MM.1S (cell line): ENCODE measurements around the gene UBE2L5.

ENCODE experiments used
- EZH2 ChIP-seq: fragments of 300-600 bp; sonication (generic); optimal IDR thresholded peaks from 2 replicates; pipeline ENCODE3; 2017; ENCODE audit warnings: low read depth, mild to moderate bottlenecking, antibody characterized with exemption, low read length, mixed read lengths
- TF ChIP-seq, protein P1 (sequence below): fragments of 300-600 bp; sonication (generic); IDR thresholded peaks from 2 replicates; pipeline ENCODE4 v1.5.1; 2016; ENCODE audit warnings: antibody characterized with exemption, low read length, mixed read lengths

GRCh38 chr13:30398601-30399072 is 23.7 kb upstream of the UBE2L5 start:
- TF ChIP-seq, protein P1, sequence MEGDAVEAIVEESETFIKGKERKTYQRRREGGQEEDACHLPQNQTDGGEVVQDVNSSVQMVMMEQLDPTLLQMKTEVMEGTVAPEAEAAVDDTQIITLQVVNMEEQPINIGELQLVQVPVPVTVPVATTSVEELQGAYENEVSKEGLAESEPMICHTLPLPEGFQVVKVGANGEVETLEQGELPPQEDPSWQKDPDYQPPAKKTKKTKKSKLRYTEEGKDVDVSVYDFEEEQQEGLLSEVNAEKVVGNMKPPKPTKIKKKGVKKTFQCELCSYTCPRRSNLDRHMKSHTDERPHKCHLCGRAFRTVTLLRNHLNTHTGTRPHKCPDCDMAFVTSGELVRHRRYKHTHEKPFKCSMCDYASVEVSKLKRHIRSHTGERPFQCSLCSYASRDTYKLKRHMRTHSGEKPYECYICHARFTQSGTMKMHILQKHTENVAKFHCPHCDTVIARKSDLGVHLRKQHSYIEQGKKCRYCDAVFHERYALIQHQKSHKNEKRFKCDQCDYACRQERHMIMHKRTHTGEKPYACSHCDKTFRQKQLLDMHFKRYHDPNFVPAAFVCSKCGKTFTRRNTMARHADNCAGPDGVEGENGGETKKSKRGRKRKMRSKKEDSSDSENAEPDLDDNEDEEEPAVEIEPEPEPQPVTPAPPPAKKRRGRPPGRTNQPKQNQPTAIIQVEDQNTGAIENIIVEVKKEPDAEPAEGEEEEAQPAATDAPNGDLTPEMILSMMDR, result no peak
- no peak for TF ChIP-seq EZH2
